Hippocampal formation (tissue), 2 donors: ENCODE results near the gene CACNA1I.

Experiments used
- DNase-seq, 2 donors: peaks; one replicate each; lab custom pipeline; 2025; lab: John Stamatoyannopoulos, UW

CACNA1I gene

DNA sequence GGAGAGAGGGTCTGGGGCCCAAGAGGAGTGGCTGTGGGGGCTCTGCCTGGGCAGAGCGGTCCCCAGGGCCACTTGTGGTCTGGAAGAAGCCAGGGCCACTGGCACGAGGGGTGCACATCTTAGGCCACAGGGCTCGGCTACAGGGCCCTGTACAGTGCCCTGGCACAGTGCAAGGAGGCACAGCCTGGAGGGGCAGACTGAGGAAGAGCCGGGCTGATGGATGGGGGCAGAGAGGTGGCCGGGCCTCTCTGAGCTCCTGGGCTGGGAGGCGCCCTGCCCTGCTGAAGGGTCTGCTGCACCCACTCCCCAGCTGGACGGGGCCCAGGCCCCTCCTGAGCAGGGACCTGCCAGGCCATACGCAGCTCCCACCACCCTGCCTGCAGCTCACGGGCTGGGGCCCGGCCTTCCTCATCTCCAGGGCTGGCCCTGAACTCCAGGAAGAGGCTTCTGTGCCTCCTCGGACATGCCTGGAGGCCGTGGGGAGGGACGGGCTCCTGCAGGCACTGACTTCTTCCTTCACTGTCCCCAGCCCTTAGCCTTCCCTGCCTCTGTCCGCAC lies 123.5 kb downstream of the CACNA1I start:
- DNase-seq: no peak

GRCh38 chr22:39697790-39698430 lies 127.4 kb downstream of the CACNA1I start:
- no peak for DNase-seq

DNA sequence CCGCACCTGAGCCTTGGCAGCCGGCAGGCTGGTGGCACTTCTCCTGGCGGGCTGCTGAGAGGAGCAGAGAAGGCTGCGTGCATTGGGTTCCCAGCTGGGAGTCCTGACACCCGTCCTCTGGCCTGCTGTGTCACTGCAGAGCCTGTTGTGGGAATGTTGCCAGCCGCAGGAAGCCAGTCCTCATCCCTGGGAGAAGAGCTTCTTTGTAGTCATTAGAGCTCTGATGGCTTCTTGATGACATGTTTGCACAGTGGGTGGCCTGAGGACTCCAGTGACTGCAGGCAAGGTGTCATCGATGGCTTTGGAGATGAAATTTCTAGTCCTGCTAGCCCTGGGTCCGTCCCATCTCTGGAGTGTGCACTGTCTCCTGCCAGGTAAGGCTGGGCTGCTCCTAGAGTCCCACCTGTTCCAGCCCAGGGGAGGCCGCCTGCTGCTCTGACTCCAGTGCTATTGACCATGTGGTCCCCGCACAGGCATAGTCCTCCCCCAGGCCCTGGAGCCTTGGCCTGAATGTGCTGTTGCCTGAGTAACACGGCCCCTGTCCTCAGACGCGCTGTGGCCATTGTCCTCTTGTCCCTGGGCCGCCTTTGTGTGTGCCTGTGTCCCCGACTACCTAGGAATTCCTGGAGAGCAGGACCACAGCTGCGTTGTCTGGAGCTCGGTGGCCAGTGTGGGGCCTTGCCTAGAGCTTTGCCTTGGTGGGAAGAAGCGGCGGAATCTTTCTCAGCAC lies 129.2 kb downstream of the CACNA1I start:
- DNase-seq: peak; percentile 1 to 30

DNA sequence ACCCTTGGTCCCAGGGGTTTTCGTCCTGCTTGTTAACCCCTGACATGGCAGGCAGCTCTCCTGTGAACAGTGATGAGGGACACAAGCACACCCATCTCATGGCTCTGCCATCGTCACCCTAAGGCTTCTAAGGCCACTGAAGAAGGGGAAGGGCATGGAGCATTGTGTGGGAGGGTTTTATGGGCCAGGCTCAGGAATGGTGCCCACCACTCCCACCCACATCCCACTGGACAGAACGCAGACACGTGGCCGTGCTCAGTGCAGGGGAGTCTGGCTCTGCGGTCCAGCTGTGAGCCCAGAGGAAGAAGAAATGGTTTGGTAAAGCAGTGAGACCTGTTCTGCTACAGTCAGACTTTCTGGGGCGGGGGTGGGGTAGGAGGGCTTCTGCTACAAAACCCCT lies 130.0 kb downstream of the CACNA1I start:
- no peak for DNase-seq

DNA sequence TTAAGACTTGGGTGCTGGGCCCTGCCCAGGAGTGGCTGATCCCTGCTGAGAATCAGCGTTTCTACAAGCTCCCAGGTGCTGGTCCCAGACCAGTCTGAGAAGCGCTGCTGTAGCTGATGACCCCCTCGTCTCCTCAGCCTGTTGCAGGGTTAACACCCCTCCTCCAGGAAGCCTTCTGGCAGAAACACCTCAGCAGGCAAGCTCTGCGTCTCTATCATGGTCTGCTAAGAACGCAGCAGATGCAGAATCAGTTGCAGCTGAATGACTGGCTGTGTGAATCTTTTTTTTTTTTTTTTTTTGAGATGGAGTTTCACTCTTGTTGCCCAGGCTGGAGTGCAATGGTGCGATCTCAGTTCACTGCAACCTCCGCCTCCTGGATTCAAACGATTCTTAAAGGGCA lies 132.5 kb downstream of the CACNA1I start:
- DNase-seq: no peak

- no peak for DNase-seq
Observed at GRCh38 chr22:39703928-39704639, 133.5 kb downstream of the CACNA1I start.

- no peak for DNase-seq
Observed at GRCh38 chr22:39705386-39705785, 134.8 kb downstream of the CACNA1I start.

DNA sequence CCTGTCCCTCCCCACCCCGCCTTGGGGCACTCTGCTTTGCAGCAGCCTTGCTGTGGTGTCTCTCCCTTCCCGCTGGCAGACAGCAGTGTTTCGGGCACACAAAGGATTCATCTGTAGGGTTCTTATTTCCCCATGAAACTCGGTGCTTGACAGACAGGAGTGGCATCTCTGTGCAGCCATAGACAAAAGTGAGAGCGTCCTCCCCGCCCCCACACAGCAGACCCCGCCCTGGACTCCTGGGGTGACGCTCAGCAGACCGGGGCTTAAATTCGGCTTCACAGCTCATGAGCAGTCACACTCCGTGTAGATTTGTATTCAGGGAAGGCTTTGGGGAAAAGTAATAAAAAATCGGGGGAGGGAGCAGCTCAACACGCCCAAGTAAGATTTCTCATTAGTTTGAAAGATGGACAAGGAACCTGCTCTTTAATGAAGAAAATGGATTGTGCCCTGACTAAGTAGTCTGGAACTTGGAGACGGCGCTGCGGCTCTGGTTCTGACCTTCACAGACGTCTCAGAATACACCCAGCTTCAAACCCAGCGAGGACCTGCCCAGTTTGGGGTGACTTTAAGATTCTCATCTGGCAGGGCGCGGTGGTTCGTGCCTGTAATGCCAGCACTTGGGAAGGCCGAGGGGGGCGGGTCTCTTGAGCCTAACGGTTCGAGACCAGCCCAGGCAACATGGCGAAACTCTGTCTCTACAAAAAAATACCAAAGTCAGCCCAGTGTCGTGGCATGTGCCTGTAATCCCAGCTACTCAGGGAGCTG lies 136.0 kb downstream of the CACNA1I start:
- no peak for DNase-seq

- DNase-seq: no peak
Observed at GRCh38 chr22:39707351-39707750, 136.8 kb downstream of the CACNA1I start.

DNA sequence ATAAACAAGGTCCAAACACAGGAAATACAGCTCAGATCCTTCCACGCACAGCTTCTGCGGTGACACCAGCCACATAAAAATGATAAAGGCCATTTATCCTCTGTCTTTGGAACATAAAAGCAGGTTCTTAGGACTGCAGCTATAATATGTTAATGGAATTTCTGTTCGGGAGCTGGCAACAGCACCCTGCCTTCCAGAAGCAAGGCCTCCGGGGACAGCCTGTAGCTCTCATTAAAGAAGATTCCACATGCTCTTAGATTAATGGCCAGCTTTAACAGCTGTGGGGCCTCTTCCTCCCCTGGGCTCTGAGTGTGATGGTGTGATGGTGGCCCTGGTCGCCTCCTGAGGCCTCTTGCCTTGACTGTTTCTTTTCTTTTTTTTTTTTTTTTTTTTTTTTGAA lies 137.3 kb downstream of the CACNA1I start:
- DNase-seq: no peak

GRCh38 chr22:39710380-39711150 lies 140.0 kb downstream of the CACNA1I start:
- DNase-seq: no peak

DNA sequence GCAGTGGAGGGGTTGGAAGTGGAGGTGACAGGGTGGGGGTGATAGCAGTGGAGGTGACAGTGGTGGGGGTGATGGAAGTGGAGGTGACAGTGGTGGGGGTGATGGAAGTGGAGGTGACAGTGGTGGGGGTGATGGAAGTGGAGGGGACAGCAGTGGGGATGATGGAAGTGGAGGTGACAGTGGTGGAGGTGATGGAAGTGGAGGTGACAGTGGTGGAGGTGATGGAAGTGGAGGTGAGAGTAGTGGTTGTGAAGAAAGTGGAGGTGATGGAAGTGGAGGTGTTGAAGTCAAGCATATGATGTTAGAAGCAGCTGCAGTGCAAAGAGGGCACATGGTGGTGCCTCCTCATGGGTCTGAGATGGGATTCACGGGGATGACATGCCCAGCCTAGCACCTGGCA lies 141.5 kb downstream of the CACNA1I start:
- no peak for DNase-seq

GRCh38 chr22:39712751-39713525 lies 142.4 kb downstream of the CACNA1I start:
- no peak for DNase-seq

DNA sequence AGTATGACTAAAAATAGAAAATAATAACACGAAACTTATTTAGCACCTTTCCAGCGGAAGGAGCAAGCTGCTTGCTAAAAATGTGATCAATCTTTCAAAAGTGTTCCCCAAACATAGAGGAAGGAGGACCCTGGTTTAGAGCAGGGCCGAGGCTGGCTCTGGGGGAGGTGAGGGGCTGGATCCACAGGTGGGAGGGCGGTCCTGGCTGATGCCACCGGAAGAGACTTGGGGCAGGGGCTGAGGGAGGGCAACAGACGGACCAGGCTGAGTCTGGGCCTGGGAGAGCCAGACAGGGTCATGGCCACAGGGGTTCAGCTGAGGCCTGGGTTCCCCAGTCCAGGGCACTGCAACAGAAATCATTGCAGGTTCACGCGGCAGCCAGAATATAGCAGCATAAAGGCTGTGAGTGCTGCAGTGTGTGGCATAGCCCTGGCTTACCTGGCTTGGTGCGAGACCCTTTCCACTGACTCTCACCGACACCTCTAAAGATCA lies 143.3 kb downstream of the CACNA1I start:
- DNase-seq: no peak

- no peak for DNase-seq
Observed at GRCh38 chr22:39714321-39714720, 143.8 kb downstream of the CACNA1I start.

DNA sequence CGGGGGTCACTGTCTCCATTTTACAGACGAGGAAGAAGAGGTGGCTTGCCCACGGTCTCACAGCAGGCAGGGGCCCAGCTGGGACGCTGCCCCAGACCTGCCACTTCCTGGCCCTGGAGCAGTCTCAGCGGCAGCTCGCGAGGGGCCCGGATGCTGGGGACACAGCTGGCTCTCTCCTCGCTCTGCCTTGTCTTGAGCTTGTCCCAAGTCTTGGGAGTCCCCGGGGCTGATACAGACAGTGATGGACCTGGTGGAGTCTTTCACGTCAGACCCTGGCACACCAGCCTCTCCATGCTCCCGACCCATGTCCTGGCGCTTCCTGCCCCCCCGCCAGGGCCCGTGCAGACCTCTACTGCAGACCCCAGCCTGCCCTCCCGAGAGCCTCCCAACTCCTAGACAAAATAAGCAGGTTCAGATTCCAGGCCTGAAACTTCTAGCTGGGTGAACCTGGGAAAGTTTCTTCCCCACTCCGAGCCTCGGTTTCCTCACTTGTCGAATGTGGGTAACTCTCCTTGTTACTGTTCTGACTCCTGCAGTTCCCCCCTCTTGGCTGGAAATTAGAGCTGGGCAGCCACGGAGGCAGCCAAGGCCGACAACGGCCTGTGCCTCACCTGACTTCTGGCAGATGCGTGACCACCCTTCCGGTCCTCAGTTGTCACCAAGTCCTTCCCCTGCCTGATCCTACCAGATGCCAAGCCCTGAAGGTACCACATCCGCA lies 145.4 kb downstream of the CACNA1I start:
- no peak for DNase-seq

DNA sequence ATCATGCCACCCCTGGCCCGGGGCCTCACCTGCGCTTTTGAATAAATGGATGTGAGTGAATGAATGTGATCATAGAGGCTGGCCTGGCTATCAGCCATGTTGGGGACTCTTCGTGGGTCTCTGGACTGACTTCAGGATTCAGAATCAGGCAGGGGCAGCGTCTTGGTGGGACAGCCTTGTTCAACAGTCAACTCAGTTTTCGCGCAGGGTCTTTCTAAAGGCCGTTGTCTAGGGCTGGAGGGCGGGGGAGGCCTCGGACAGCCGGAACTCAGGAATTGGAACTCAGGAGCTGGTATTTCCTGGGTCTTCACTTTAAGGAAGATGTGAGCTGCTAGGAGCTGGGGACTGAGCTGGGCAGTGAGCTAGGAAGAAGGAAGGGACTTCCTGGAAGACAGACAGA lies 146.0 kb downstream of the CACNA1I start:
- no peak for DNase-seq

GRCh38 chr22:39717099-39717498 lies 146.5 kb downstream of the CACNA1I start:
- DNase-seq: no peak

- DNase-seq: no peak
Observed at GRCh38 chr22:39718206-39718605, 147.7 kb downstream of the CACNA1I start.
